Trophoblast cell (in vitro differentiated cells and primary cell): Measurements from ENCODE around the gene MAP2K3.
"Not testable (repeated sequence)": the region's sequence is repeated elsewhere in the genome, so short reads cannot be mapped to it uniquely, and the experiment has no call there.

Experiments
- DNase-seq, 2 donors: peaks; one replicate each; pipeline ENCODE4 v3.0.0-alpha.2; 2016
- H2AFZ ChIP-seq: 2 replicates; pipeline ENCODE4 v1.6.1; 2013; ENCODE audit warnings: low read length, moderate library complexity, mild to moderate bottlenecking; ENCODE audit not compliant: insufficient read depth, poor library complexity
- H2AK5ac ChIP-seq: 2 replicates; pipeline ENCODE4 v1.6.1; 2013; ENCODE audit warnings: mild to moderate bottlenecking, low read length
- H2BK120ac ChIP-seq: 2 replicates; pipeline ENCODE4 v1.6.1; 2013; ENCODE audit warnings: low read length, mild to moderate bottlenecking, moderate library complexity; ENCODE audit not compliant: insufficient read depth, poor library complexity
- H2BK12ac ChIP-seq: 2 replicates; pipeline ENCODE4 v1.6.1; 2013; ENCODE audit warnings: mild to moderate bottlenecking, low read length, moderate library complexity
- H2BK5ac ChIP-seq: 2 replicates; pipeline ENCODE4 v1.6.1; 2013; ENCODE audit warnings: low read length, low read depth, moderate library complexity, mild to moderate bottlenecking; ENCODE audit not compliant: poor library complexity
- H3K14ac ChIP-seq: 2 replicates; pipeline ENCODE4 v1.6.1; 2013; ENCODE audit warnings: mild to moderate bottlenecking, low read length
- H3K18ac ChIP-seq: 2 replicates; pipeline ENCODE4 v1.6.1; 2013; ENCODE audit warnings: mild to moderate bottlenecking, low read length
- H3K23ac ChIP-seq: 2 replicates; pipeline ENCODE4 v1.6.1; 2013; ENCODE audit warnings: low read length
- H3K27ac ChIP-seq: 2 replicates; pipeline ENCODE4 v1.5.1; 2013; ENCODE audit warnings: low read depth, mild to moderate bottlenecking, inconsistent platforms, low read length, moderate library complexity
- H3K27me3 ChIP-seq: 2 replicates; pipeline ENCODE4 v1.6.1; 2013; ENCODE audit warnings: inconsistent platforms, mild to moderate bottlenecking, low read length, moderate library complexity; ENCODE audit not compliant: insufficient read depth
- H3K36me3 ChIP-seq, 2 experiments: 1 replicate in 1 of 2; 2 replicates in 1 of 2; pipeline ENCODE4 v1.6.1; 2013; ENCODE audit warnings: low read length in 2 of 2, mild to moderate bottlenecking in 2 of 2, moderate library complexity in 1 of 2; ENCODE audit not compliant: insufficient read depth in 2 of 2, control insufficient read depth in 1 of 2
- H3K4ac ChIP-seq: 2 replicates; pipeline ENCODE4 v1.6.1; 2013; ENCODE audit warnings: low read depth, mild to moderate bottlenecking, low read length, moderate library complexity
- H3K4me1 ChIP-seq, 2 experiments: 1 replicate in 1 of 2; 2 replicates in 1 of 2; pipeline ENCODE4 v1.6.1; 2013; ENCODE audit warnings: low read length in 2 of 2, mild to moderate bottlenecking in 2 of 2, moderate library complexity in 1 of 2; ENCODE audit not compliant: insufficient read depth in 2 of 2, control insufficient read depth in 1 of 2
- H3K4me2 ChIP-seq: 2 replicates; pipeline ENCODE4 v1.6.1; 2013; ENCODE audit warnings: inconsistent platforms, mild to moderate bottlenecking, low read length, moderate library complexity
- H3K4me3 ChIP-seq: 2 replicates; pipeline ENCODE4 v1.5.1; 2013; ENCODE audit warnings: mild to moderate bottlenecking, low read depth, low read length, inconsistent platforms
- H3K79me1 ChIP-seq: one replicate; pipeline ENCODE4 v1.6.1; 2013; ENCODE audit warnings: low read length
- H3K79me2 ChIP-seq: 2 replicates; pipeline ENCODE4 v1.6.1; 2013; ENCODE audit warnings: low read length, mild to moderate bottlenecking; ENCODE audit not compliant: control insufficient read depth, insufficient read depth, poor library complexity
- H3K9ac ChIP-seq: 2 replicates; pipeline ENCODE4 v1.6.1; 2013; ENCODE audit warnings: mild to moderate bottlenecking, low read length
- H3K9me3 ChIP-seq: 2 replicates; pipeline ENCODE4 v1.6.1; 2013; ENCODE audit warnings: low read depth, mild to moderate bottlenecking, control low read depth, inconsistent platforms, low read length; ENCODE audit not compliant: insufficient read depth
- H4K12ac ChIP-seq: 2 replicates; pipeline ENCODE4 v1.6.1; 2013; ENCODE audit warnings: low read depth, mild to moderate bottlenecking, low read length, moderate library complexity
- H4K8ac ChIP-seq: 2 replicates; pipeline ENCODE4 v1.6.1; 2013; ENCODE audit warnings: low read depth, mild to moderate bottlenecking, low read length, moderate library complexity
- H4K91ac ChIP-seq: one replicate; pipeline ENCODE4 v1.6.1; 2013; ENCODE audit warnings: low read depth, mild to moderate bottlenecking, low read length, moderate library complexity
- WGBS: extraction: QIAGEN DNeasy Blood & Tissue Kit; methylation state at CpG from one replicate; pipeline ENCODE4 v1.1.7; 2013; ENCODE audit warnings: missing lambda C conversion rate; ENCODE audit not compliant: insufficient read length, insufficient coverage; ENCODE audit errors: extremely low coverage; 5-methylcytosine and 5-hydroxymethylcytosine counted together

The MAP2K3 gene

DNA sequence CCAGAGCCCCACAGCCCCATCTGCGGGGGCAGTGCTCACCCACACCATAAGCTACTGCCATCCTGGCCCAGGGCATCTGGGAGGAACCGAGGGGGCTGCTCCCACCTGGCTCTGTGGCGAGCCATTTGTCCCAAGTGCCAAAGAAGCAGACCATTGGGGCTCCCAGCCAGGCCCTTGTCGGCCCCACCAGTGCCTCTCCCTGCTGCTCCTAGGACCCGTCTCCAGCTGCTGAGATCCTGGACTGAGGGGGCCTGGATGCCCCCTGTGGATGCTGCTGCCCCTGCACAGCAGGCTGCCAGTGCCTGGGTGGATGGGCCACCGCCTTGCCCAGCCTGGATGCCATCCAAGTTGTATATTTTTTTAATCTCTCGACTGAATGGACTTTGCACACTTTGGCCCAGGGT lies 29.8 kb downstream of the MAP2K3 start:
- no CpG with 5 or more reads among the region's 7 CpGs for WGBS
- H3K9ac ChIP-seq, H2AK5ac ChIP-seq, H3K79me1 ChIP-seq, H4K12ac ChIP-seq, H2AFZ ChIP-seq, H2BK5ac ChIP-seq, H3K18ac ChIP-seq, H3K23ac ChIP-seq, H3K4me1 ChIP-seq, H3K4me3 ChIP-seq, H3K14ac ChIP-seq, H2BK120ac ChIP-seq, H3K27ac ChIP-seq, H4K8ac ChIP-seq, H4K91ac ChIP-seq, H2BK12ac ChIP-seq, H3K27me3 ChIP-seq, H3K9me3 ChIP-seq, DNase-seq, H3K4ac ChIP-seq, H3K79me2 ChIP-seq, H3K4me2 ChIP-seq: not testable (repeated sequence)
- peaks cover 13 to 20% of the 10 kb centered on the region in 2 experiments for H3K36me3 ChIP-seq

DNA sequence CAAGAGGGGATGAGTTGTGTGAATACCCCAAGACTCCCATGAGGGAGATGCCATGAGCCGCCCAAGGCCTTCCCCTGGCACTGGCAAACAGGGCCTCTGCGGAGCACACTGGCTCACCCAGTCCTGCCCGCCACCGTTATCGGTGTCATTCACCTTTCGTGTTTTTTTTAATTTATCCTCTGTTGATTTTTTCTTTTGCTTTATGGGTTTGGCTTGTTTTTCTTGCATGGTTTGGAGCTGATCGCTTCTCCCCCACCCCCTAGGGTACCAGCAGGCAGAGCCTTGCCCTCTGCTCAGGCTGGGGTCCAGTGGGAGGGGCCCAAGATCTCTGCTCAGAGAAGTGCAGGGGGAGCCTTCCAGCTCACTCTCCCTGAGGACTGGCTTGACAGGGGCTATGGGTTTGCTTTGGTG lies 30.2 kb downstream of the MAP2K3 start:
- H3K4me2 ChIP-seq, H3K9me3 ChIP-seq, H3K4me1 ChIP-seq, H4K8ac ChIP-seq, H2AFZ ChIP-seq, H2BK5ac ChIP-seq, DNase-seq, H3K9ac ChIP-seq, H3K27ac ChIP-seq, H2BK12ac ChIP-seq, H4K12ac ChIP-seq, H3K27me3 ChIP-seq, H3K23ac ChIP-seq, H3K79me2 ChIP-seq, H2AK5ac ChIP-seq, H3K18ac ChIP-seq, H4K91ac ChIP-seq, H3K79me1 ChIP-seq, H3K4ac ChIP-seq, H3K14ac ChIP-seq, H2BK120ac ChIP-seq, H3K4me3 ChIP-seq: not testable (repeated sequence)
- H3K36me3 ChIP-seq: peaks cover 13 to 20% of the 10 kb centered on the region in 2 experiments
- no CpG with 5 or more reads among the region's 7 CpGs for WGBS

DNA sequence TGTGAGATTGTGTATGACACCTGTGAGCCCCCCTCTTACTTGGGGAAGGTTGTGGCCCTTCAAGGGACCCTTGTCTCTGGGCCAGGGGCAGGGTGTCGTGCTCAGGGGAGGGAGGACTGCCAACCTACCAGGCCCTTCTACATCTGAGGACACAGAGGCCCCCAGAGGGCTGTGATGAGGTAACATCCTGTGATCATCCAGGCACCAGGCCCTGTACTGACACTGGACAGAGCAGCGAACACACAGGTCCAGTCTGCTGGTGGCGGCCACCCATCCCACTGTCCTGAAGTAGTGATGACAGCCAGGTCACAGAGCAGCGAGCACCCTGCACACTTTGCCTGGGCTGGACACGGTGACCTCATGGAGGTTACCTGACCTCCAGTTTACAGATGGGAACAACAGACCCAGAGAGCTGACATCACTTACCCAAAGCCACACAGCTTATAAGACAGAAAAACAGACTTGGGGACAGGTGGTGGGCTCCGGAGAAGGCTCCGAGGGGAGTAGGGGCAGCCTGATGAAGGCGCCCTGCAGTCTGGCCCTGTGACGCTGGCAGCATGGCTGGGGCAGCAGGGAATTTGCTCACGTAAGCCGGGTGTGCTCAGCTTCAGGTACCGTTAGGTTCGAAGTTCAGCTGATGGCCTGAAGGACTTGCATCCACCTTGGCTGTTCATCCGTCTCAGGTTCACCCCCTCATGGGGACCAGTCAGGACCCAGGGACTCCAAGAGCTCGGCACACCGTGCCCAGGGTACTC lies 30.9 kb downstream of the MAP2K3 start:
- WGBS: no CpG with 5 or more reads among the region's 16 CpGs
- H3K9me3 ChIP-seq, H2BK120ac ChIP-seq, H2BK5ac ChIP-seq, DNase-seq, H4K8ac ChIP-seq, H3K14ac ChIP-seq, H3K4me3 ChIP-seq, H3K9ac ChIP-seq, H4K12ac ChIP-seq, H3K4ac ChIP-seq, H4K91ac ChIP-seq, H3K4me2 ChIP-seq, H2AFZ ChIP-seq, H2BK12ac ChIP-seq, H3K23ac ChIP-seq, H3K79me2 ChIP-seq, H3K27ac ChIP-seq, H2AK5ac ChIP-seq, H3K4me1 ChIP-seq, H3K27me3 ChIP-seq, H3K18ac ChIP-seq, H3K79me1 ChIP-seq: not testable (repeated sequence)
- H3K36me3 ChIP-seq: peaks cover 11 to 18% of the 10 kb centered on the region in 2 experiments

DNA sequence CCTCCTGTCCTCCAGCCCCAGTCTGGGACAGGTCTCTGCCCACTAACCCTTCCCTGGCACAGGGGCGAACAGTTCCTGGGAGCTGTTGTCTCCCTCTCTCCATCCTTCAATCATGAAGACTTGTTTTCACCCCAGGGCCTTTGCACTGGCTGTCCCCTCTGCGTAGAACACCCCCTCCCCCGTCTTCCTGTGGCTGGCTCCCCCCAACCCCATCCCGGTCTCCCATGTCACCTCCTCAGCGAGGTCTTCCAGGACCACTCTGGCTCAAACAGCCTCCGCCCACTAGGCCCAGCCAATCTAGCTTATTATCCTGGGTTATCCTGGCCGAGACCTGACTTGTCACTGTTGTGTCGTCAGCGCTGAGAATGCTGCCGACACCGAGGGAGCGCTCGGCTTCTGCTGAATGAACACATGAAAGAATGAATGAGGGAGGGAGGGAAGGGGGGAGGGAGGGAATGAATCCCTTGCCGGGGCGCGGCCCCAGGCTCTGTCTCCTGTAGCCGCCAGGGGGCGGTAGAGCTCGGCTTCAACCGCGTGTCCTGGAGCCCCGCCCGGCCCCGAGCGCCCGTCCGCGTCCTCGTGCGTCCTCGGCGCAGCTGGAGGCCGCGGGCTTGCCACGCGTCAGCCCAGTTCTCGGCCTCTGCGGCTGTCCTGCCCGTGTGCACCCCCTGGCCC lies 31.8 kb downstream of the MAP2K3 start:
- H3K14ac ChIP-seq, H4K91ac ChIP-seq, H3K27ac ChIP-seq: not testable (repeated sequence)

More for the DNA sequence above, 31.8 kb downstream of the MAP2K3 start:
- not testable (repeated sequence) for H2BK12ac ChIP-seq, DNase-seq, H2BK120ac ChIP-seq, H3K4me2 ChIP-seq, H2AK5ac ChIP-seq, H3K4me1 ChIP-seq, H2BK5ac ChIP-seq, H3K4me3 ChIP-seq, H2AFZ ChIP-seq, H3K27me3 ChIP-seq, H4K8ac ChIP-seq, H3K9me3 ChIP-seq, H3K79me1 ChIP-seq, H3K18ac ChIP-seq, H4K12ac ChIP-seq, H3K9ac ChIP-seq, H3K23ac ChIP-seq, H3K79me2 ChIP-seq, H3K4ac ChIP-seq
- no CpG with 5 or more reads among the region's 39 CpGs for WGBS
- H3K36me3 ChIP-seq: peaks cover 10 to 17% of the 10 kb centered on the region in 2 experiments
